ENCODE measurements around the gene SEMA3A.

Gene SEMA3A

DNA sequence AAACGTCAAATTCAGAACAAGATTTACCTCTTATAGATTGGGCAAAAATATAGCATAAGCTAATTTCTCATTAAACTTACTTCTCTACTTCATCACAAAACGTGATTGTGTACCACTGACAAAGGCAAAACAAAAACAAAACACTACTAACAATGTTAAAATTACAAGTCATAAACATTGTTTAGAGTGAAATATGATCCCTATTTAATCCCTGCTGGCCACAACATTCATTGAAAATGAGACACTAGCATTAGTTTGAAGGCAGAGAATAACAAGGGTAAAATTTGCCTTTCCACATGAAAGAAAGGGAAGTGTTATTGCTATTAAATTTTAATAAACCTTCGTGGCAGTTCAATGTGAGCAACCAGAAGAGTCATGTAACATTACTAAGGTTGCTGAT is 45.0 kb downstream of the SEMA3A start:
- TF ChIP-seq CSDC2 (CRISPR knock-in tag; IDR thresholded peaks at IDR 0.05) = no peak
- no peak for TF ChIP-seq BACH2 (CRISPR knock-in tag; IDR thresholded peaks at IDR 0.05; ENCODE audit: borderline replicate concordance)
- no peak for TF ChIP-seq ISL1 (CRISPR knock-in tag; IDR thresholded peaks at IDR 0.05)
- TF ChIP-seq, protein P1, sequence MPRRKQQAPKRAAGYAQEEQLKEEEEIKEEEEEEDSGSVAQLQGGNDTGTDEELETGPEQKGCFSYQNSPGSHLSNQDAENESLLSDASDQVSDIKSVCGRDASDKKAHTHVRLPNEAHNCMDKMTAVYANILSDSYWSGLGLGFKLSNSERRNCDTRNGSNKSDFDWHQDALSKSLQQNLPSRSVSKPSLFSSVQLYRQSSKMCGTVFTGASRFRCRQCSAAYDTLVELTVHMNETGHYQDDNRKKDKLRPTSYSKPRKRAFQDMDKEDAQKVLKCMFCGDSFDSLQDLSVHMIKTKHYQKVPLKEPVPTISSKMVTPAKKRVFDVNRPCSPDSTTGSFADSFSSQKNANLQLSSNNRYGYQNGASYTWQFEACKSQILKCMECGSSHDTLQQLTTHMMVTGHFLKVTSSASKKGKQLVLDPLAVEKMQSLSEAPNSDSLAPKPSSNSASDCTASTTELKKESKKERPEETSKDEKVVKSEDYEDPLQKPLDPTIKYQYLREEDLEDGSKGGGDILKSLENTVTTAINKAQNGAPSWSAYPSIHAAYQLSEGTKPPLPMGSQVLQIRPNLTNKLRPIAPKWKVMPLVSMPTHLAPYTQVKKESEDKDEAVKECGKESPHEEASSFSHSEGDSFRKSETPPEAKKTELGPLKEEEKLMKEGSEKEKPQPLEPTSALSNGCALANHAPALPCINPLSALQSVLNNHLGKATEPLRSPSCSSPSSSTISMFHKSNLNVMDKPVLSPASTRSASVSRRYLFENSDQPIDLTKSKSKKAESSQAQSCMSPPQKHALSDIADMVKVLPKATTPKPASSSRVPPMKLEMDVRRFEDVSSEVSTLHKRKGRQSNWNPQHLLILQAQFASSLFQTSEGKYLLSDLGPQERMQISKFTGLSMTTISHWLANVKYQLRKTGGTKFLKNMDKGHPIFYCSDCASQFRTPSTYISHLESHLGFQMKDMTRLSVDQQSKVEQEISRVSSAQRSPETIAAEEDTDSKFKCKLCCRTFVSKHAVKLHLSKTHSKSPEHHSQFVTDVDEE (CRISPR knock-in tag; IDR thresholded peaks at IDR 0.05) = no peak
- no peak for TF ChIP-seq ZNF8 (CRISPR knock-in tag; IDR thresholded peaks at IDR 0.05)
- TF ChIP-seq TOX (CRISPR knock-in tag; IDR thresholded peaks at IDR 0.05; ENCODE audit: borderline replicate concordance) = no peak
- TF ChIP-seq RARB (CRISPR knock-in tag; IDR thresholded peaks at IDR 0.05) = no peak
- ATAC-seq = no peak

DNA sequence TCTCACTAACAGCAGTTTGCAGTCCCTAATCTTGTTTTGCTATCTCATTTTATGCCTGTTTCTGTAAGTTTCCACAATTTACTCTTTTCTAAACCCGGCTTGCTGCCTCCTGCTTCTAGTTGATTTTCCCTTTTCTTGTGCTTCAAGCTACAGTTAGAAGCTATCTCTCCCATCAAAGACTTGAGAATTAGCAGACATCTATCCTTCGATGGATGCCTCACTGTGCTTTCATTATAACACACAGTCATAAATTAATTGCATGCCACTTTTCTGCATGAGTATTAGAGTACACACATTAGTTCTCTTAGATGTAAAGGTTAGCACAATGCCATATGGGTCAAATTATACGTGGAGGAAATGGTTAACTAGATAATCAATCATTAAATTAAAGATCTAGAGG is 48.7 kb downstream of the SEMA3A start:
- peak; percentile 85 for ATAC-seq
- TF ChIP-seq ESRRG (CRISPR knock-in tag; IDR thresholded peaks at IDR 0.05) (no peak), ISL1 (CRISPR knock-in tag; IDR thresholded peaks at IDR 0.05) (peak; percentile 97), ZNF565 (CRISPR knock-in tag; conservative IDR thresholded peaks at IDR 0.05; ENCODE audit: low read depth) (0 out of 2 replicates have a peak, but pooled peaks have one; percentile 41), ZFP3 (CRISPR knock-in tag; IDR thresholded peaks at IDR 0.05) (no peak), SNAI2 (CRISPR knock-in tag; IDR thresholded peaks at IDR 0.05) (no peak), PPARA (CRISPR knock-in tag; IDR thresholded peaks at IDR 0.05; ENCODE audit: borderline replicate concordance) (no peak), ARNTL (CRISPR knock-in tag; IDR thresholded peaks at IDR 0.05; ENCODE audit: borderline replicate concordance, low read depth) (no peak), RARB (CRISPR knock-in tag; IDR thresholded peaks at IDR 0.05) (peak; percentile 86; the same call in 1 of the 2 replicates), ZFP30 (CRISPR knock-in tag; IDR thresholded peaks at IDR 0.05) (no peak), ZNF70 (CRISPR knock-in tag; IDR thresholded peaks at IDR 0.05) (no peak), CSDC2 (CRISPR knock-in tag; IDR thresholded peaks at IDR 0.05) (no peak), ZC3H10 (CRISPR knock-in tag; IDR thresholded peaks at IDR 0.05) (peak; percentile 77; the same call in 1 of the 2 replicates), ZNF8 (CRISPR knock-in tag; IDR thresholded peaks at IDR 0.05) (peak; percentile 39; the same call in 1 of the 2 replicates), TOX (CRISPR knock-in tag; IDR thresholded peaks at IDR 0.05; ENCODE audit: borderline replicate concordance) (peak; percentile 98), TCF4 (CRISPR knock-in tag; IDR thresholded peaks at IDR 0.05; ENCODE audit: borderline replicate concordance) (no peak; the same call in 1 of the 2 replicates), GLIS3 (CRISPR knock-in tag; IDR thresholded peaks at IDR 0.05) (no peak), BACH2 (CRISPR knock-in tag; IDR thresholded peaks at IDR 0.05; ENCODE audit: borderline replicate concordance) (no peak), OSR1 (CRISPR knock-in tag; IDR thresholded peaks at IDR 0.05) (no peak)
- TF ChIP-seq, protein P2, sequence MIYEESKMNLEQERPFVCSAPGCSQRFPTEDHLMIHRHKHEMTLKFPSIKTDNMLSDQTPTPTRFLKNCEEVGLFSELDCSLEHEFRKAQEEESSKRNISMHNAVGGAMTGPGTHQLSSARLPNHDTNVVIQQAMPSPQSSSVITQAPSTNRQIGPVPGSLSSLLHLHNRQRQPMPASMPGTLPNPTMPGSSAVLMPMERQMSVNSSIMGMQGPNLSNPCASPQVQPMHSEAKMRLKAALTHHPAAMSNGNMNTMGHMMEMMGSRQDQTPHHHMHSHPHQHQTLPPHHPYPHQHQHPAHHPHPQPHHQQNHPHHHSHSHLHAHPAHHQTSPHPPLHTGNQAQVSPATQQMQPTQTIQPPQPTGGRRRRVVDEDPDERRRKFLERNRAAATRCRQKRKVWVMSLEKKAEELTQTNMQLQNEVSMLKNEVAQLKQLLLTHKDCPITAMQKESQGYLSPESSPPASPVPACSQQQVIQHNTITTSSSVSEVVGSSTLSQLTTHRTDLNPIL (CRISPR knock-in tag; IDR thresholded peaks at IDR 0.05; ENCODE audit: low read depth) = no peak
- TF ChIP-seq, protein P3, sequence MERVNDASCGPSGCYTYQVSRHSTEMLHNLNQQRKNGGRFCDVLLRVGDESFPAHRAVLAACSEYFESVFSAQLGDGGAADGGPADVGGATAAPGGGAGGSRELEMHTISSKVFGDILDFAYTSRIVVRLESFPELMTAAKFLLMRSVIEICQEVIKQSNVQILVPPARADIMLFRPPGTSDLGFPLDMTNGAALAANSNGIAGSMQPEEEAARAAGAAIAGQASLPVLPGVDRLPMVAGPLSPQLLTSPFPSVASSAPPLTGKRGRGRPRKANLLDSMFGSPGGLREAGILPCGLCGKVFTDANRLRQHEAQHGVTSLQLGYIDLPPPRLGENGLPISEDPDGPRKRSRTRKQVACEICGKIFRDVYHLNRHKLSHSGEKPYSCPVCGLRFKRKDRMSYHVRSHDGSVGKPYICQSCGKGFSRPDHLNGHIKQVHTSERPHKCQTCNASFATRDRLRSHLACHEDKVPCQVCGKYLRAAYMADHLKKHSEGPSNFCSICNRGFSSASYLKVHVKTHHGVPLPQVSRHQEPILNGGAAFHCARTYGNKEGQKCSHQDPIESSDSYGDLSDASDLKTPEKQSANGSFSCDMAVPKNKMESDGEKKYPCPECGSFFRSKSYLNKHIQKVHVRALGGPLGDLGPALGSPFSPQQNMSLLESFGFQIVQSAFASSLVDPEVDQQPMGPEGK (CRISPR knock-in tag; IDR thresholded peaks at IDR 0.05; ENCODE audit: borderline replicate concordance) = peak; percentile 78; the same call in 1 of the 2 replicates
- TF ChIP-seq, protein P4, sequence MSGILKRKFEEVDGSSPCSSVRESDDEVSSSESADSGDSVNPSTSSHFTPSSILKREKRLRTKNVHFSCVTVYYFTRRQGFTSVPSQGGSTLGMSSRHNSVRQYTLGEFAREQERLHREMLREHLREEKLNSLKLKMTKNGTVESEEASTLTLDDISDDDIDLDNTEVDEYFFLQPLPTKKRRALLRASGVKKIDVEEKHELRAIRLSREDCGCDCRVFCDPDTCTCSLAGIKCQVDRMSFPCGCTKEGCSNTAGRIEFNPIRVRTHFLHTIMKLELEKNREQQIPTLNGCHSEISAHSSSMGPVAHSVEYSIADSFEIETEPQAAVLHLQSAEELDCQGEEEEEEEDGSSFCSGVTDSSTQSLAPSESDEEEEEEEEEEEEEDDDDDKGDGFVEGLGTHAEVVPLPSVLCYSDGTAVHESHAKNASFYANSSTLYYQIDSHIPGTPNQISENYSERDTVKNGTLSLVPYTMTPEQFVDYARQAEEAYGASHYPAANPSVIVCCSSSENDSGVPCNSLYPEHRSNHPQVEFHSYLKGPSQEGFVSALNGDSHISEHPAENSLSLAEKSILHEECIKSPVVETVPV (CRISPR knock-in tag; IDR thresholded peaks at IDR 0.05) = no peak
- TF ChIP-seq, protein P5, sequence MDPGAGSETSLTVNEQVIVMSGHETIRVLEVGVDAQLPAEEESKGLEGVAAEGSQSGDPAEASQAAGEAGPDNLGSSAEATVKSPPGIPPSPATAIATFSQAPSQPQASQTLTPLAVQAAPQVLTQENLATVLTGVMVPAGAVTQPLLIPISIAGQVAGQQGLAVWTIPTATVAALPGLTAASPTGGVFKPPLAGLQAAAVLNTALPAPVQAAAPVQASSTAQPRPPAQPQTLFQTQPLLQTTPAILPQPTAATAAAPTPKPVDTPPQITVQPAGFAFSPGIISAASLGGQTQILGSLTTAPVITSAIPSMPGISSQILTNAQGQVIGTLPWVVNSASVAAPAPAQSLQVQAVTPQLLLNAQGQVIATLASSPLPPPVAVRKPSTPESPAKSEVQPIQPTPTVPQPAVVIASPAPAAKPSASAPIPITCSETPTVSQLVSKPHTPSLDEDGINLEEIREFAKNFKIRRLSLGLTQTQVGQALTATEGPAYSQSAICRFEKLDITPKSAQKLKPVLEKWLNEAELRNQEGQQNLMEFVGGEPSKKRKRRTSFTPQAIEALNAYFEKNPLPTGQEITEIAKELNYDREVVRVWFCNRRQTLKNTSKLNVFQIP (CRISPR knock-in tag; IDR thresholded peaks at IDR 0.05; ENCODE audit: borderline replicate concordance, low read depth) = no peak
- TF ChIP-seq, protein P1 (CRISPR knock-in tag; IDR thresholded peaks at IDR 0.05) = no peak
